NCI-H748 treated with DMSO at 0.1 percent for 48 hours (cell line): ENCODE measurements around the gene SRF.
A peak's percentile ranks its signal among the peaks of the same experiment; 100 is the strongest.

Experiments used
- DNase-seq: peaks from one replicate; lab custom pipeline; 2025; lab: John Stamatoyannopoulos, UW

The SRF gene

DNA sequence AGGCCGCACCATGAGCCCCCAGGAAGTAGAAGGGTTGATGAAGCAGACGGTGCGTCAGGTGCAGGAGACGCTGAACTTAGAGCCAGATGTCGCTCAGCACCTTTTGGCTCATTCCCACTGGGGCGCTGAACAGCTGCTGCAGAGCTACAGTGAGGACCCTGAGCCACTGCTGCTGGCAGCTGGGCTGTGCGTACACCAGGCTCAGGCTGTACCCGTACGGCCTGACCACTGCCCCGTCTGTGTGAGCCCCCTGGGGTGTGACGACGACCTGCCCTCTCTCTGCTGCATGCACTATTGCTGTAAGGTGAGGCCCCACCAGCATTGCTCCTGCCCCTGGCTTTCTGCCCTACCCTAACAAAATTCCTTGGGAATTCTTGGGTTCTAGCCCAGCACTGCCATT lies 45.1 kb downstream of the SRF start:
- no peak for DNase-seq

DNA sequence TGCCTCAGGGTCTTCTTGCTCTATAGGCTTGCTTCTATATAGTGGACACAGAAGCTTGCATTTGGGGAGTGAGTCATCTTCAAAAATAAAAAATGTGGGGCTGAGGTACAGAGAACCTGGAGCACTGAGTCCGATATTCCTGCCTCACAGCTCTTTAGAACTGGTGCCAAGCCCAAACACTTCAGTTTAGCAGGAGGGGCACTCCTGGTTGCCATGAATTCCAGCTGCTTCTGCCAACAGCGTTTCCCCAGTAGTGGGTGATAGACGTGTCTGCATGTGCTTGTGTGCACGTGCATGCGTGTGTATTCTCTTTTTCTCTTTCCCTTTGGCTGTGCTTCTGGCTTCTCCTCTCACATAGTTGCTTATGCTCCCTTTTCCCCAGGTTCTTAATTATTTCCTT lies 46.3 kb downstream of the SRF start:
- no peak for DNase-seq

DNA sequence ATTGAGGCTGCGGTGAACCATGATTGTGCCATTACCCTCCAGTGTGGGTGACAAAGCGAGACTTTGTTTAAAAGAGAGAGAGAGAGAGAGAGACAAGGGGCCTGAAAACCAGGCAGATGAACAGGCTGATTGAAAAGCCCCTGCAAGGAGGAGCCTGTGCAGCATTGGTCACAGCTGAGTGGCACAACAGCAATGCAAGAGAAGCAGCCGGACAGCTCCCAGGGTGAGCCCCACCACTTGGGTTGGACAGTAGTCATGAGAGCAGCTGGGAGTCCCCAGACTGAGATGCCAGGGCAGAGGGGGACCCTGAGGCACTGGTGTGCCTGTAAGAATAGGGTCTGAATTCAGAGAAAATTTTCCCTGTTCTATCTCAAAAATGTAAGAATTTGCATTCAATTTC lies 48.0 kb downstream of the SRF start:
- no peak for DNase-seq

DNA sequence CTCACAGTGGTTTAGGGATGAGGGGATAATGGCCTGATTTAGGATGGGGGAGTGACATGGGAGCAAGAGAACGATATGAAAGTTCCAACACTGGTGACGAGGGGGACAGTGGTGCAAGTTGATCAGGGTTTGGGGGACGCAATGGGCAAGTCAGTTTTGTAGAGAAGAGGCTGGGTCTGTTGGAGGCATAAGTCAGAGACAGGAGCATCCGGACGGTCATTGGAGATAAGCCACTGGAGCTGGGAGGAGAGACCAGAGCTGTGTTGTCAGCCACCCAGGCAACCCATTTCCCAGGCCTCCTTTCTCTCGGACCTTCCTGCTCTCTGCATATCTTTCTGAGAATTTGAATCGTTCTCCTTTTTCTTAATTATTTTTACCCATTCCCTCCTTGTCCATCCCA lies 48.7 kb downstream of the SRF start:
- no peak for DNase-seq

DNA sequence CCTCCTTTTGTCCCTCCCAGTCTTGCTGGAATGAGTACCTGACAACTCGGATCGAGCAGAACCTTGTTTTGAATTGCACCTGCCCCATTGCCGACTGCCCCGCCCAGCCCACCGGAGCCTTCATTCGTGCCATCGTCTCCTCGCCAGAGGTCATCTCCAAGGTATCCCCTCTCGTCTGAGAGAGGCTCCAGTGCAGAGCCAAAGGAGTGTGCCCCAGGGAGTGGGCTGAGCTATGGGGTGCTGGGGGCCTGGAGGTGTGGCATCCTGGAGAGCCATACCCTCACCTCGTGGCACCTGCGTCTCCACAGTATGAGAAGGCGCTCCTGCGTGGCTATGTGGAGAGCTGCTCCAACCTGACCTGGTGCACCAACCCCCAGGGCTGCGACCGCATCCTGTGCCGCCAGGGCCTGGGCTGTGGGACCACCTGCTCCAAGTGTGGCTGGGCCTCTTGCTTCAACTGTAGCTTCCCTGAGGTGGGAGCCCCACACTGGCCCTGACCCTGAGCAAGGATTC lies 49.4 kb downstream of the SRF start:
- no peak for DNase-seq

DNA sequence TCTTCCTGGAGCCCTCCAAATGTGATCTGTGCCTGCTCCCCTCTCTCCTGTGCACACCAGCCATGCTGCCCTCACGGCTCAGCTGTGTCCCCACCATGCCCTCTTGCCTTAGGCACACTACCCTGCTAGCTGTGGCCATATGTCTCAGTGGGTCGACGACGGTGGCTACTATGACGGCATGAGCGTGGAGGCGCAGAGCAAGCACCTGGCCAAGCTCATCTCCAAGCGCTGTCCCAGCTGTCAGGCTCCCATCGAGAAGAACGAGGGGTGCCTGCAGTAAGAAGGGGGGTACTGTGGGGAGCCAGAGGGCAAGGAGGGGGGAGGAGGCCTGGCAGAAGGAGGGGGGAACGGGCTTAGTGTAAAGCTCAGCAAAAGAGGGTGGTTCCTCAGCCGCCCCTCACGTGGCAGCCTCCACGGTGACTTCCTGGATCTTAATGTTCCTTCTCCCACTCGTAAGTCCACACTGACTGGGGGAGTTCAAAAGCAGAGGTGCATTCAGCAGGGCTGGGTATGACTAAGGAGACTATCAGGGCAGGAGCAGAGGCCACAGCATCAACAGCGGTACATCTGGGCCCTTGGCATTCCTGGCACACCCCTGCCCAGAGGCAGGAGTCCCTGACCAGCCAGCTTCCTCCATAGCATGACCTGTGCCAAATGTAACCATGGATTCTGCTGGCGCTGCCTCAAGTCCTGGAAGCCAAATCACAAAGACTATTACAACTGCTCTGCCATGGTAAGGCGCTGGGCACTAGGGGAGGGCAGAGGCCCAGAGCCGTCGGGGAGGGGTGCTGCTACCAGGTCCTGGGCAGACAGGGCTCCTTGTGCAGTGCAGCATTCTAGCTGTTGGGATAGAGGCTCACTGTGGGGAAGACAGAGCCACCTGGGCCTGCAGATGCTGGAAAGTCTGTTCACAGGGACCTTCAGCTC lies 50.2 kb downstream of the SRF start:
- no peak for DNase-seq

DNA sequence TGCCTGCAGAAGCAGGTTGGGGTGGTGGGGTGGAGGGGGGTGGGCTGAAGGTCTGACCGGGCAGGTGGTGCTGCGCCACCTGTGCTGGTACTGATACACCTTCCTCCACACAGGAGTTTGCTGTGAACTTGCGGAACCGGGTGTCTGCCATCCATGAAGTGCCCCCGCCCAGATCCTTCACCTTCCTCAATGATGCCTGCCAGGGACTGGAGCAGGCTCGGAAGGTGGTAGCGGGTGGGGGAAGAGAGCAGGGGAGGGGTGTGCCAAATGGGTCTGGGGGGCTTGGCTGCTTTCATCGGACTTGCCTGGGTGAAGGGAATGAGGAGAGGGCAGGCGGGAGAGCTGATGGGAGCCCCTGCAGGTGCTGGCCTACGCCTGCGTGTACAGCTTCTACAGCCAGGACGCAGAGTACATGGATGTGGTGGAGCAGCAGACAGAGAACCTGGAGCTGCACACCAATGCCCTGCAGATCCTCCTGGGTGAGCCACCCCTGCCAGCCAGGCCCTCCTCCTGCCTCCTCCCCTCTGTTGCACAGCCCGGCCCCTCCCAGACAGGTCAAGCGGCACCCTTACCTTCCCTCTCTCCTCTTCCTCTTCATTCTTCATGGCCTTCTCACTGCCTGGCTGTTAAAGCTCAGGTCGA lies 51.5 kb downstream of the SRF start:
- no peak for DNase-seq

DNA sequence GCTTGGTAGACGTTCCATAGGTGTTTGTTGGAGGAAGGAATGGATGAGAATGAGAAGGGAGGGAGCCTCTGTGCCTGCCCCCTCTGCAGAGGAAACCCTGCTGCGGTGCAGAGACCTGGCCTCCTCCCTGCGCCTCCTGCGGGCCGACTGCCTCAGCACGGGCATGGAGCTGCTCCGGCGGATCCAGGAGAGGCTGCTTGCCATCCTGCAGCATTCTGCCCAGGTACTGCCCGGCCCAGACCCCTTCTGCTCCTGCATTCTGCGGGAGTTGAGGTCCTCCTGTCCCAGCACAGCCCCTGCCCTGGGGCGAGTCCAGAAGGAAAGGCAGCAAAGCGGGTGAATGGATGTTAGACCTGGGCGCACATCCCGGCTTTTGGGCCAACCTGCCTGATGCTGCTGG lies 52.1 kb downstream of the SRF start:
- DNase-seq = no peak

DNA sequence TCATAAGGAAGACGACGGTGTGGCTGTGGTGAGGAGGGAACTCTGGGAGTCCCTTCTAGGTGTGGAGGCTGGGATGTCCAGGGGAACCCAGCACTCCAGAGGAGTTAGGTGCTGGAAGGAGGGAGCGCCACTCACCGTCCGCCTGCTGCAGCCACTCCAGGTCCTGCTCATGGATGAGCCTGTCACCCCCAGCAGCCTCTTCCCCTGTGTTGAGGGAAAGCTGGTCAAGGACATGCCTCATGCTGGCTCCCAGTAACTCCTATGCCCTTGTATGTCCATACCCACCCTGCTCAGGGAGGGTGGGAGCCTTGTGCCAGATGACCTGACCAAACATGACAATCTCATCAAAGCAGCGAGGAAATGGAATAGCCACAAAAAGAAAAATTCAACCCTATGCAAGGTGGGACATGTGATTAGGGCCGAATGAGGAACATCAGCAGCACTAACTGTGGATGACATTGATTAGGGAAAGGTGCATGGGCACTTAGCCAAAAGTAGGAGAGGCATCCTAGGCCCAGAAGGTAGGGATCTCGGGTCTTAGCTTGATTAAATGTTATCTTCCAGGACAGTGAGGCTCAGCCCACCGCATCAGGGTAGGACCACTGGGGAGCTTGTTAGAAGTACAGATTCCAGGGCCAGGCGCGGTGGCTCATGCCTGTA lies 55.3 kb downstream of the SRF start:
- no peak for DNase-seq

DNA sequence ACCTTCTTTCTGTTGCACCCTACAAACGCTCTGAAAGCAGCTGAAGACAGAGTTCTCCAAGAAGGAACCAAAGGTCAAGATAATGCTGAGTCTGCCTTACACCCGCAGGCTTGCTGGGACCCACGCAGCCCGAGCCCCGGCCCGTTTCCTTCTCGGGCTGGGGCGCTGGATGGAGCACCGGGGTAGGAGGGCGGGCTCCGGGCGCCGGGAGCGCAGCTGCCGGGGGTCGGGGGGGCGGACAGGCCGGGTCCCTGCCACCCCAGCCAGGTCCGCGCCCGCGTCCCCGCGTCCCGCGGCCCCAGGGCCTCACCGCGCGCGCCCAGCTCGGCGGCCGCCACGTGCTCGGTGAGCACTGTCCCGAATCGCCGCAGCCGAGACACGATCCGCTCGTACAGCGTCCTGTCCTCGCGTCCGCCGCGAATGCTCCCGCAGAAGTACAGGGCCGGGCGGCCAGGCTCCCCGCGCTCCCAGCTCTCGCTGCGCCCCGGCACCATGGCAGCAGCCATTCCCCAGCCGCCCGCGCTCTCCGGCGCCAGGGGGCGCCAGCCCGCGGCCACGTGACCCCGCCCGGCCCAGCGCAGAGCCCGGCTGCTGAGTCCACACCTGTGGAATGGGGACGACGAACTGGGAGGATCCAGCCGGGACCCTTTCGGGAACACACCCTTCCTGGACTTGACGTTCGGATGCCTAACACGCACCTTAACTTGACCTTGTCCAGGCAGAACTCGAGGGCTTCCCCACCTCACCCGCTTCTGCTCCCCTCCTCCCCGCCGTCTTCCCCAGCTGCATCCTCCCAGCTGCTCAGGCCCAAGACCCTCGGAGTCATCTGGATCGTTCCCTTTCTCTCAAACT lies 58.1 kb downstream of the SRF start, which contains the start of gene DNPH1:
TSS of gene DNPH1 (minus strand) at position 531 of the 852 bp plus-strand sequence. CDS start at position 506, 25 bp downstream.
- peak; percentile 68 for DNase-seq

DNA sequence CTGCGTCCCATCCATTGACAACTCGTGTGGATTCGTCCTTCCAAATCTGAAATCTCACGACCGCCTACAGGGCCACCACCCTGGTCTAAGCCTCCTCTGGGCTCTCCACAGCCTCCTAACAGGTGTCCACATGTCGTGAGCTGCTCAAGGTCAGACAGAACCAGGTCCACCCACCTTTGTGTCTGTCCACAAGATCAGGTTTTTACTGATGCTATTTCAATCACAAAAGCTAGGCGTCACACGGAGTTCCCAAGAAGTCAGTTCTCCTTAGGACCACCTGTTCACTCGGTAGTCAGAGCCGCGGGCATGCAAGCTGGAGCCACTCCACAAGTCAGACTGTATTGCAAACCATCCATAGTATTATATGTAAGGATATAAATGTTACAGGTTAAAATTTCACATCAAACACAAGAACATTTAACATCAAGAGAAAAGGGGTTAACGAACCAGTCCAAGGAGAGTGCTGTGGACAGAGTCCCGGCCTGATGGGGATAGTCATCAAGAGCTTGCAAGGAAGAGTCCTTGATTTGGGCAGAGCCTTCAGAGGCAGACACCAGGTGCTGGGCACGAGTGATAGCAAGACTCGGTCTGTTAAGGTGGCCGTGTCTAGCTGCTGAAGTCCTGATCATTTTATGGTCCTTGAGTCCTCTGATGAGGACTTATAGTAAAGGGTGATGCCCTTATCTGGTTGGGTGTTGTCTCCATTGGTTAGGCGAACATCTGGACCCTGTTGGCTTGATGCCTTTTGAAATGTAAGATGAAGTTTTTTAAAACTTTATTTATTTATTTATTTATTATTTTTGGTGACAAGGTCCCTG lies 58.9 kb downstream of the SRF start:
- DNase-seq = no peak

DNA sequence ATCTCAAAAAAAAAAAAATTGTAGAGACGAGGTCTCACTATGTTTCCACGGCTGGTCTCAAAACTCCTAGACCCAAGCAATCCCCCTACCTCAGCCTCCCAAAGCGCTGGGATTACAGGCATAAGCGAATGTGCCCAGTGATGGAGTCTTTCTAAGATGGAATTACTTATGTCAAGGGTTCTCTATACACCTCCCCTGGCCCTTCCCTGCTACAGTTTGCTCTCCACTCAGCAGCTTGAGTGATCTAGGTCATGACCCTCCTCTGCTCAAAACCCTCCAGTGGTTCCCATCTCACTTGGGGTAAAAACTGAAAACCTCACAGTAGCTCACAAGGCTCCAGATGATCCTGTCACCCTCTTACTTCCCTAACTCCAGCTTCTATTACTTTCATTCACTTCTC lies 60.0 kb downstream of the SRF start:
- no peak for DNase-seq
